Naive B cell (primary cell): ENCODE results near the gene CALCA. TPM values are rescaled to one million over a fixed set of nuclear protein-coding genes. Genes with fewer than 3 reads are reported as not detected.

Source experiments
- ATAC-seq, 2 donors: fragments of 150-1000 bp; cut with Tn5 transposase; 2 replicates each; pipeline ENCODE4 v1.10.0; 2021; ENCODE audit warnings: low read depth in 2 of 2, mild to moderate bottlenecking in 2 of 2, moderate library complexity in 2 of 2
- DNase-seq: peaks from one replicate; pipeline ENCODE4 v3.0.0; 2022
- H3K27ac Mint-ChIP-seq, 6 donors: one replicate each; pipeline ENCODE4 v1.8.0; 2020 to 2022; ENCODE audit warnings: mild to moderate bottlenecking in 6 of 6, mixed read lengths in 6 of 6, moderate library complexity in 5 of 6, inconsistent platforms in 2 of 6
- H3K27me3 Mint-ChIP-seq, 3 donors: one replicate each; pipeline ENCODE4 v1.8.0; 2021 to 2022; ENCODE audit warnings: mixed read lengths in 3 of 3, mild to moderate bottlenecking in 1 of 3
- H3K36me3 Mint-ChIP-seq, 2 donors: one replicate each; pipeline ENCODE4 v1.8.0; 2020 to 2022; ENCODE audit warnings: mixed read lengths in 2 of 2, inconsistent platforms in 1 of 2, mild to moderate bottlenecking in 1 of 2
- H3K4me1 Mint-ChIP-seq, 3 donors: one replicate each; pipeline ENCODE4 v1.8.0; 2020 to 2022; ENCODE audit warnings: mixed read lengths in 3 of 3, inconsistent platforms in 1 of 3, mild to moderate bottlenecking in 1 of 3, moderate library complexity in 1 of 3
- H3K4me3 Mint-ChIP-seq, 8 donors: one replicate each; pipeline ENCODE4 v1.8.0; 2020 to 2022; ENCODE audit warnings: mild to moderate bottlenecking in 8 of 8, mixed read lengths in 8 of 8, moderate library complexity in 8 of 8, inconsistent platforms in 2 of 8
- H3K9me3 Mint-ChIP-seq, 7 donors: one replicate each; pipeline ENCODE4 v1.8.0; 2020 to 2022; ENCODE audit warnings: mixed read lengths in 7 of 7, mild to moderate bottlenecking in 5 of 7, inconsistent platforms in 2 of 7, moderate library complexity in 1 of 7
- polyA plus RNA-seq, 6 donors: library from polyadenylated mRNA; unstranded; fragments of 300-500 nt; fragmentation: Illumina TruSeq; gene quantifications; one replicate each; pipeline ENCODE4 v1.2.3, GENCODE V29; 2021; ENCODE audit warnings: low read depth in 6 of 6

The CALCA gene
- polyA plus RNA-seq, 6 donors from 2014 or later, result not detected

DNA sequence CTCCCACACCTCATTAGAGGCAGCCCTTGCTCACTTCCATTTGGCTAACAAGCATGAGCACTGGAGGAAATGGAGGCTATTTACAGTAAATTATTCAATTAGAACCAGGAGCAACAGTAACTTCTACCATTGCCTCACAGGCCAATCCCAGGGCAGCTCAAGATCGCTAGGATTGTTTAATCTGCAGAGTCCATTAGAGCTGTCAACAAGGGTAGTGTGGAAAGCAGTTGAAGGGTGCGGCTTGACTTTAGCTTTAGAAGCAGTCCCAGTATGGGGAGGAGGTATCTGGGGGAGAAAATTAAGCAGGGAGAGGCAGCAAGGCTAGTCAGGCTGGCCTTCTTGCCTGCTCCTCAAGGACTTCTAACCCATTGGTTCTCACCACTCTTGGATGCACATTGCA, 41.8 kb downstream of the CALCA start:
- Mint-ChIP-seq H3K36me3 (no peaks in the 10 kb centered on the region), H3K27ac (no peak overlapping the region), H3K9me3 (peaks cover 3 to 14% (median 8%) of the 10 kb centered on the region in 7 donors), H3K27me3 (peaks cover 21 to 39% (median 22%) of the 10 kb centered on the region in 3 donors), H3K4me1 (no peaks in the 10 kb centered on the region), H3K4me3 (no peak overlapping the region)
- no peak for ATAC-seq
- no peak for DNase-seq

DNA sequence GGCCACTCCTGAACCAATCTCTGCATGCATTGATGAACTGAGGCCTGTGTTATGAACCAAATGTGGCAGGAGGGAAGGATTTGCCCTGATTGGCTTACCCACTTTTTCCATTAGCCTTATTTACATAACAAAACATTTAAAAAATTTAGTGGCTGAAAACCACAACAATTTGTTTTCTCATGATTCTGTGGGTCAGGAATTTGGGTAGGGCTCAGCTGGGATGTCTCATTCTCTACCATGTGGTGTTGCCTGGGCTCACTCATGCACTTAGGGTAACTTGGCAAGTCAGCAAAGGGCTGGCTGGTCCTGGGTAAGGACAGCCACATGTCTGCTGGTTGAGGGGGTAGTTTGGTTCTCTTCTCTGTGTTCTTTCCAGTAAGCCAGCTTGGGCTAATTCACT, 45.0 kb downstream of the CALCA start:
- DNase-seq (no peak), ATAC-seq (no peak)
- Mint-ChIP-seq H3K9me3 (peaks cover 3 to 14% (median 8%) of the 10 kb centered on the region in 7 donors), H3K4me3 (no peak overlapping the region), H3K4me1 (no peaks in the 10 kb centered on the region), H3K27me3 (peaks cover 12 to 25% (median 22%) of the 10 kb centered on the region in 3 donors), H3K36me3 (no peaks in the 10 kb centered on the region), H3K27ac (no peak overlapping the region)

DNA sequence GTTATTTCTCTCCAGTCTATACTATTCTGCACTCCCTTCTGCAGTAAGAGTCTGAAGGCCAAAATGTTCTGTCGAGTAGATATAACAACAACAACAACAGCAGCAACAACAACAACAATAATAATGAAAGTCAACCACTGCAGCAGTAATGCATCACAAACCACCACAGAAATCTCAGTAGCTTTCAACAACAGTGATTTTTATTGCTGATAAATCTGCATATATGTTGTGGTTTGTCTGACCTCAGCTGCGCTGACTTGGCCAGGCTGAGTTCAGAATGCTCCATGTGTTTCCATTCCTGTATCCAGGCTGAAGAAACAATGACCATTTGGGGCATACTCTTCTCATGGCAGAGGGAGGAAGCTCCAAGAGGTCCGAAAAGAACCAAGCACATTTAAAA, 47.8 kb downstream of the CALCA start:
- Mint-ChIP-seq H3K4me3 (no peak overlapping the region), H3K4me1 (no peaks in the 10 kb centered on the region), H3K9me3 (peaks cover 3 to 14% (median 11%) of the 10 kb centered on the region in 7 donors), H3K36me3 (no peaks in the 10 kb centered on the region), H3K27ac (no peak overlapping the region), H3K27me3 (peaks cover 2 to 27% (median 15%) of the 10 kb centered on the region in 3 donors)
- DNase-seq, result no peak
- no peak for ATAC-seq

Other genes with a start within 250 kb of the CALCA start
- 10 to 100 TPM; 16.5 to 28.2 (median 21.6) TPM for gene CYP2R1, start 80.1 kb downstream of the CALCA start, polyA plus RNA-seq
- gene CALCB, start 101.2 kb upstream of the CALCA start, polyA plus RNA-seq, result under 1 TPM in 4 of 6 donors, not detected in 2; 0.13 to 0.32 (median 0.17) TPM
- not detected for gene INSC, start 142.6 kb upstream of the CALCA start, polyA plus RNA-seq